HepG2 (cell line): ENCODE measurements around the gene JAK1. TPM values are rescaled to one million over a fixed set of nuclear protein-coding genes. Genes with fewer than 3 reads are reported as not detected.

Experiments
- ATAC-seq: fragments of 200-7000 bp; cut with Tn5 transposase; 3 replicates; pipeline ENCODE4 v1.9.1; 2020; ENCODE audit warnings: mild to moderate bottlenecking, moderate library complexity
- BruUV-seq: library from RNA; stranded (reverse); fragments of 400-500 nt; replicated peaks from 2 replicates; lab custom pipeline; 2021; lab: Mats Ljungman, UMichigan
- CTCF ChIA-PET: fragments of 300-600 bp; formaldehyde crosslinking; extraction: SDS; loops from one replicate; lab custom pipeline; 2021; ENCODE audit warnings: low total read pairs, inconsistent platforms, low intra/inter-chr PET ratio; lab: Yijun Ruan, JAX
- POLR2A ChIA-PET: fragments of 350-600 bp; sonication (Branson Sonifier 250); formaldehyde crosslinking; loops from one replicate; lab custom pipeline; 2020; ENCODE audit warnings: antibody characterized with exemption, inconsistent platforms; lab: Yijun Ruan, JAX
- DNase-seq: peaks from one replicate; pipeline ENCODE4 v3.0.0-alpha.2; 2015; ENCODE audit warnings: low spot score
- FAIRE-seq: peaks from 3 replicates; lab custom pipeline; 2011; peaks lifted over from hg19 to GRCh38; lab: Jason Lieb, UNC
- H2AFZ ChIP-seq: one replicate; pipeline ENCODE4 v1.6.1; 2011; ENCODE audit warnings: low read length, inconsistent platforms
- H3K27ac ChIP-seq: fragments of 300-600 bp; 3 replicates; pipeline ENCODE4 v1.8.0; 2011; ENCODE audit warnings: mixed run types, mild to moderate bottlenecking, mixed read lengths, low read length, inconsistent platforms; ENCODE audit not compliant: insufficient read depth; ENCODE audit errors: extremely low read length
- H3K27me3 ChIP-seq, 2 experiments: fragments of 200-600 bp in 1 of 2; 2 replicates in 1 of 2; 3 replicates in 1 of 2; pipeline versions ENCODE4 v1.6.0 to v1.8.0; 2011; ENCODE audit warnings: low read length in 2 of 2, mild to moderate bottlenecking in 2 of 2, moderate library complexity in 2 of 2, inconsistent platforms in 1 of 2; ENCODE audit not compliant: insufficient read depth in 2 of 2, control insufficient read depth in 1 of 2
- H3K36me3 ChIP-seq, 2 experiments: fragments of 200-600 bp in 1 of 2; replicated peaks in 1 of 2; 2 replicates in 1 of 2; 3 replicates in 1 of 2; pipeline versions ENCODE4 v1.5.1 to v1.8.0; 2011; ENCODE audit warnings: low read length in 2 of 2, inconsistent platforms in 1 of 2; ENCODE audit not compliant: insufficient read depth in 2 of 2, control insufficient read depth in 1 of 2
- H3K4me1 ChIP-seq: 2 replicates; pipeline ENCODE4 v1.5.1; 2012; ENCODE audit warnings: low read length, inconsistent platforms; ENCODE audit not compliant: insufficient read depth
- H3K4me2 ChIP-seq: 2 replicates; pipeline ENCODE4 v1.6.0; 2011; ENCODE audit warnings: low read depth, low read length, inconsistent platforms
- H3K4me3 ChIP-seq, 3 experiments: fragments of 200-600 bp in 1 of 3; sonication (generic), shearing (Covaris generic) in 1 of 3; replicated peaks in 1 of 3; 2 replicates each; pipeline ENCODE4 v1.5.1; 2011 to 2016; ENCODE audit warnings: low read length in 3 of 3, inconsistent platforms in 2 of 3, low read depth in 2 of 3, mild to moderate bottlenecking in 2 of 3, control low read depth in 1 of 3, mixed read lengths in 1 of 3; ENCODE audit not compliant: insufficient read depth in 1 of 3
- H3K79me2 ChIP-seq: one replicate; pipeline ENCODE4 v1.6.1; 2011; ENCODE audit warnings: low read length, inconsistent platforms; ENCODE audit not compliant: insufficient read depth
- H3K9ac ChIP-seq: 2 replicates; pipeline ENCODE4 v1.6.0; 2011; ENCODE audit warnings: mild to moderate bottlenecking, low read depth, low read length, inconsistent platforms; ENCODE audit not compliant: insufficient read depth
- H3K9me3 ChIP-seq: 2 replicates; pipeline ENCODE4 v1.5.1; 2012; ENCODE audit warnings: mild to moderate bottlenecking, low read length
- H4K20me1 ChIP-seq: 2 replicates; pipeline ENCODE4 v1.6.0; 2011; ENCODE audit warnings: inconsistent platforms, mild to moderate bottlenecking, low read length, moderate library complexity; ENCODE audit not compliant: insufficient read depth
- ESRRA ChIP-seq: sonication (generic); formaldehyde crosslinking; IDR thresholded peaks from 2 replicates; pipeline ENCODE4 v1.5.1; 2020; ENCODE audit warnings: mild to moderate bottlenecking, low read depth, missing genetic modification reagents
- KAT2B ChIP-seq: fragments of 150-350 bp; IDR thresholded peaks from 2 replicates; pipeline ENCODE4 v1.6.1; 2014; ENCODE audit warnings: low read depth, low read length, borderline replicate concordance
- KDM3A ChIP-seq: IDR thresholded peaks from 2 replicates; pipeline ENCODE4 v1.6.1; 2018; ENCODE audit warnings: low read depth, missing compliant biosample characterization
- NFATC3 ChIP-seq: sonication (generic); formaldehyde crosslinking; IDR thresholded peaks from 2 replicates; pipeline ENCODE4 v1.5.1; 2020; ENCODE audit warnings: mild to moderate bottlenecking, missing genetic modification reagents
- REL ChIP-seq: sonication (generic); formaldehyde crosslinking; conservative IDR thresholded peaks from 2 replicates; pipeline ENCODE4 v1.8.0; 2022; ENCODE audit warnings: mild to moderate bottlenecking, missing genetic modification reagents, moderate library complexity
- RFX3 ChIP-seq: IDR thresholded peaks from 2 replicates; pipeline ENCODE4 v1.6.1; 2016; ENCODE audit warnings: missing biosample characterization, missing genetic modification reagents
- RORA ChIP-seq: sonication (generic); formaldehyde crosslinking; IDR thresholded peaks from 2 replicates; pipeline ENCODE4 v1.5.0; 2020; ENCODE audit warnings: mild to moderate bottlenecking, missing genetic modification reagents, moderate library complexity
- SIN3A ChIP-seq: IDR thresholded peaks from 2 replicates; pipeline ENCODE4 v1.6.1; 2011; ENCODE audit warnings: low read depth, mild to moderate bottlenecking, control low read depth, low read length, borderline replicate concordance
- SP140L ChIP-seq: sonication (generic); formaldehyde crosslinking; IDR thresholded peaks from 2 replicates; pipeline ENCODE4 v1.4.0; 2020; ENCODE audit warnings: missing genetic modification reagents, borderline replicate concordance
- ZNF749 ChIP-seq: sonication (generic); formaldehyde crosslinking; IDR thresholded peaks from 2 replicates; pipeline ENCODE4 v1.8.0; 2022; ENCODE audit warnings: mild to moderate bottlenecking, missing genetic modification reagents, moderate library complexity, borderline replicate concordance
- ZXDC ChIP-seq: sonication (generic); formaldehyde crosslinking; IDR thresholded peaks from 2 replicates; pipeline ENCODE4 v1.5.0; 2020; ENCODE audit warnings: mild to moderate bottlenecking, missing genetic modification reagents
- WGBS: methylation state at CpG from one replicate; pipeline ENCODE4 v1.1.6; 2017; ENCODE audit warnings: low lambda C conversion rate; 5-methylcytosine and 5-hydroxymethylcytosine counted together
- in situ Hi-C: cut with HindIII; loops from 2 replicates; pipeline ENCODE4 v1.10.0; 2017; ENCODE audit warnings: low pct_unique_long_range_greater_than_20kb; ENCODE audit not compliant: extremely low pct_ligation_motif_present
- intact Hi-C: fragments of 100-400 bp; cut with micrococcal nuclease; formaldehyde crosslinking; loops from one replicate; pipeline ENCODE4 v1.10.0; 2022; ENCODE audit not compliant: unreplicated experiment
- polyA plus RNA-seq, 8 experiments: library from polyadenylated mRNA; depleted of rRNA in 3 of 8; stranded (reverse) in 7 of 8; unstranded in 1 of 8; fragments of >200 nt; fragmentation: Illumina TruSeq in 4 of 8; extraction: Trizol in 4 of 8; gene quantifications; 2 replicates each; pipeline versions ENCODE4 v1.2.1 to v1.2.3, GENCODE V29; 2011 to 2016; ENCODE audit warnings: low read depth in 4 of 8, missing spikeins in 1 of 8, mixed read lengths in 1 of 8; ENCODE audit not compliant: insufficient read depth in 1 of 8
- total RNA-seq, 5 experiments: library from RNA; depleted of rRNA; stranded (reverse); fragments of >200 nt; fragmentation: Illumina TruSeq; extraction: Trizol; gene quantifications; 2 replicates each; pipeline ENCODE4 v1.2.3, GENCODE V29; 2016; ENCODE audit warnings: low read depth in 1 of 5

The JAK1 gene
- total and polyA plus RNA-seq, 2 of the 13 experiments (the other 11 are each of a cell fraction or from before 2014, with no cell fraction given) = 23.9 to 42.4 TPM

- Histone ChIP-seq H3K9me3 (no peaks in the 10 kb centered on the region), H4K20me1 (no peaks in the 10 kb centered on the region), H3K79me2 (no peaks in the 10 kb centered on the region), H3K4me1 (0 out of 2 replicates have a peak, but pooled peaks cover 4% of the 10 kb centered on the region), H3K4me3 (no peak overlapping the region), H2AFZ (no peak overlapping the region), H3K36me3 (peaks cover 7 to 59% of the 10 kb centered on the region in 2 experiments), H3K4me2 (no peak overlapping the region), H3K9ac (no peak overlapping the region), H3K27me3 (no peaks in the 10 kb centered on the region), H3K27ac (no peak overlapping the region)
- FAIRE-seq = no peak
- ChIA-PET POLR2A (no interaction called here), CTCF (no interaction called here)
- TF ChIP-seq SIN3A (no peak), KAT2B (no peak), ZNF749 (no peak), RORA (CRISPR knock-in tag) (no peak), REL (no peak), NFATC3 (CRISPR knock-in tag) (no peak), RFX3 (no peak), ESRRA (CRISPR knock-in tag) (no peak), ZXDC (no peak), SP140L (CRISPR knock-in tag) (no peak), KDM3A (CRISPR knock-in tag) (no peak)
- intact Hi-C loops (no loop called here), in situ Hi-C loops (no loop called here)
- BruUV-seq = no TSS peak
- 97% methylated on average over 6 of the region's 6 CpGs for WGBS
- DNase-seq = no peak
- no peak for ATAC-seq
Measured at GRCh38 chr1:64865105-64865757, 101.1 kb downstream of the JAK1 start.
